NCI-H524 (cell line): ENCODE data around the gene TFCP2L1.
"Not testable (repeated sequence)": the region's sequence is repeated elsewhere in the genome, so short reads cannot be mapped to it uniquely, and the experiment has no call there.

Source experiments
- DNase-seq, 2 experiments: peaks; one replicate each; lab custom pipeline; 2025; lab: John Stamatoyannopoulos, UW

TFCP2L1 gene

GRCh38 chr2:121295911-121296650, 11.1 kb upstream of the TFCP2L1 start:
- DNase-seq, result no peak

- DNase-seq, result no peak
Observed at GRCh38 chr2:121294881-121295840, 10.2 kb upstream of the TFCP2L1 start.

GRCh38 chr2:121293450-121294325, 8.7 kb upstream of the TFCP2L1 start:
- no peak for DNase-seq

GRCh38 chr2:121291251-121291580, 6.2 kb upstream of the TFCP2L1 start:
- no peak for DNase-seq

GRCh38 chr2:121289271-121289670, 4.3 kb upstream of the TFCP2L1 start:
- DNase-seq, result no peak

- DNase-seq, result no peak
Observed at GRCh38 chr2:121288454-121289231, 3.6 kb upstream of the TFCP2L1 start.

- no peak for DNase-seq
Observed at GRCh38 chr2:121287956-121288355, 3.0 kb upstream of the TFCP2L1 start.

GRCh38 chr2:121287146-121287798, 2.3 kb upstream of the TFCP2L1 start:
- no peak for DNase-seq

GRCh38 chr2:121286506-121286905, 1.5 kb upstream of the TFCP2L1 start:
- DNase-seq, result no peak

GRCh38 chr2:121285926-121286325, 924 bp upstream of the TFCP2L1 start:
- no peak for DNase-seq

- DNase-seq, result no peak
Observed at GRCh38 chr2:121283670-121284462, 1.1 kb downstream of the TFCP2L1 start.

GRCh38 chr2:121282800-121283385, 2.1 kb downstream of the TFCP2L1 start:
- DNase-seq, result no peak

GRCh38 chr2:121281694-121282093, 3.3 kb downstream of the TFCP2L1 start:
- no peak for DNase-seq

GRCh38 chr2:121281107-121281506, 3.9 kb downstream of the TFCP2L1 start:
- no peak for DNase-seq

- DNase-seq, result no peak
Observed at GRCh38 chr2:121279476-121280220, 5.4 kb downstream of the TFCP2L1 start.

GRCh38 chr2:121276341-121276740, 8.7 kb downstream of the TFCP2L1 start:
- no peak for DNase-seq

- no peak for DNase-seq
Observed at GRCh38 chr2:121273116-121273515, 11.9 kb downstream of the TFCP2L1 start.

GRCh38 chr2:121272596-121272995, 12.4 kb downstream of the TFCP2L1 start:
- no peak for DNase-seq

GRCh38 chr2:121269436-121269835, 15.6 kb downstream of the TFCP2L1 start:
- not testable (repeated sequence) for DNase-seq
